Measurements from ENCODE around the gene SCGB1C1.
A peak's percentile ranks its signal among the peaks of the same experiment; 100 is the strongest.

The SCGB1C1 gene

GRCh38 chr11:205221-206001 is 12.5 kb downstream of the SCGB1C1 start:
- no peak for FAIRE-seq

GRCh38 chr11:206002-206384 is 13.1 kb downstream of the SCGB1C1 start:
- FAIRE-seq: no peak

GRCh38 chr11:206526-207207 is 13.8 kb downstream of the SCGB1C1 start:
- no peak for FAIRE-seq

- FAIRE-seq: peak; percentile 93
These were observed 14.5 kb downstream of the SCGB1C1 start, which contains the start of the genes BET1L and RIC8A for GRCh38 chr11:207208-207862. Gene BET1L (minus strand): TSS chr11:207399. CDS start chr11:207321, 78 bp downstream. Gene RIC8A (plus strand): TSS chr11:207708. CDS start chr11:208855, 1,147 bp downstream.

- no peak for FAIRE-seq
These were observed 14.9 kb downstream of the SCGB1C1 start for GRCh38 chr11:207863-208180.

- FAIRE-seq: no peak
These were observed 15.5 kb downstream of the SCGB1C1 start for GRCh38 chr11:208181-208916.

- no peak for FAIRE-seq
These were observed 16.0 kb downstream of the SCGB1C1 start for GRCh38 chr11:208917-209260.

- no peak for FAIRE-seq
These were observed 16.6 kb downstream of the SCGB1C1 start for GRCh38 chr11:209275-210121.

GRCh38 chr11:210122-210802 is 17.4 kb downstream of the SCGB1C1 start:
- FAIRE-seq: no peak

- no peak for FAIRE-seq
These were observed 17.9 kb downstream of the SCGB1C1 start for GRCh38 chr11:210803-211180.

GRCh38 chr11:211295-211694 is 18.4 kb downstream of the SCGB1C1 start:
- FAIRE-seq: no peak

- FAIRE-seq: no peak
These were observed 18.9 kb downstream of the SCGB1C1 start for GRCh38 chr11:211741-212140.

- no peak for FAIRE-seq
These were observed 19.5 kb downstream of the SCGB1C1 start for GRCh38 chr11:212150-213100.

GRCh38 chr11:213111-213510 is 20.2 kb downstream of the SCGB1C1 start:
- no peak for FAIRE-seq

GRCh38 chr11:214083-214482 is 21.2 kb downstream of the SCGB1C1 start:
- no peak for FAIRE-seq

- no peak for FAIRE-seq
These were observed 22.7 kb downstream of the SCGB1C1 start for GRCh38 chr11:215581-216037.

- FAIRE-seq: no peak
These were observed 23.4 kb downstream of the SCGB1C1 start for GRCh38 chr11:216081-216974.

GRCh38 chr11:217704-218103 is 24.8 kb downstream of the SCGB1C1 start:
- no peak for FAIRE-seq

Data from TTC549 (cell line).